ENCODE measurements around the gene ARPC5. TPM values are rescaled to one million over a fixed set of nuclear protein-coding genes. Genes with fewer than 3 reads are reported as not detected.

Gene ARPC5
- total and polyA plus RNA-seq, 10 of the 15 experiments (the other 5 are each of a cell fraction or from before 2014, with no cell fraction given): 238 to 784 (median 309) TPM

- H2AFZ ChIP-seq (ENCODE audit: control insufficient read depth, low read depth, low read length): no peak overlapping the region
- H3K79me2 ChIP-seq (ENCODE audit: control insufficient read depth, insufficient read depth, low read length): peaks cover 6% of the 10 kb centered on the region
- in situ Hi-C loops (cut with MboI) (loop anchor here (10.0 kb wide), 1 partner anchor 148 kb away; the partner anchor contains the start of gene SMG7), intact Hi-C loops (cut with micrococcal nuclease; ENCODE audit: unreplicated experiment) (loop anchor here (1.0 to 2.0 kb wide), 4 partner anchors 14 to 342 kb away; no protein-coding TSS in a partner anchor)
- TF ChIP-seq SMC3 (IDR thresholded peaks at IDR 0.05; ENCODE audit: borderline replicate concordance, low read length): peak; percentile 64
- no peak for TF ChIP-seq RBBP5 (conservative IDR thresholded peaks at IDR 0.05)
- TF ChIP-seq CBFB (IDR thresholded peaks at IDR 0.05; ENCODE audit: low read depth): peak; percentile 73
- no peak for TF ChIP-seq JUND (IDR thresholded peaks at IDR 0.05; ENCODE audit: low read depth, low read length)
- peak; percentile 87 for TF ChIP-seq RUNX3 (IDR thresholded peaks at IDR 0.05; ENCODE audit: low read length)
- TF ChIP-seq POLR2A (IDR thresholded peaks at IDR 0.05; ENCODE audit: low read depth, low read length): peak; percentile 25; the same call in 1 of the 2 replicates
- TF ChIP-seq YY1 (IDR thresholded peaks at IDR 0.05; ENCODE audit: low read depth, low read length): 0 out of 2 replicates have a peak, but pooled peaks have one; percentile 36
- no peak for TF ChIP-seq ATF7 (IDR thresholded peaks at IDR 0.05; ENCODE audit: low read depth)
- peak; percentile 26; the same call in 1 of the 2 replicates for TF ChIP-seq PML (IDR thresholded peaks at IDR 0.05; ENCODE audit: low read length)
- peak; percentile 47 for TF ChIP-seq RELA (IDR thresholded peaks at IDR 0.05; ENCODE audit: borderline replicate concordance, partially characterized antibody)
- peak; percentile 73 to 77 (median 77); a peak in 5 of 6 replicates for TF ChIP-seq CTCF (IDR thresholded peaks at IDR 0.05 in 2 of 3, conservative IDR thresholded peaks at IDR 0.05 in 1 of 3; ENCODE audit: control insufficient read depth in 2 of 3, extremely low read depth in 1 of 3, insufficient read depth in 1 of 3, low read depth in 3 of 3, low read length in 3 of 3)
- TF ChIP-seq NRF1 (conservative IDR thresholded peaks at IDR 0.05; ENCODE audit: low read depth, low read length): no peak
- no peak for TF ChIP-seq ZZZ3 (IDR thresholded peaks at IDR 0.05; ENCODE audit: control insufficient read depth, insufficient read length, low read depth)
- 0 out of 2 replicates have a peak, but pooled peaks have one; percentile 54 for TF ChIP-seq ZBED1 (IDR thresholded peaks at IDR 0.05; ENCODE audit: borderline replicate concordance)
- TF ChIP-seq RAD21 (IDR thresholded peaks at IDR 0.05; ENCODE audit: insufficient read depth, low read depth, low read length): peak; percentile 86
- TF ChIP-seq SMAD5 (IDR thresholded peaks at IDR 0.05; ENCODE audit: low read depth): peak; percentile 57; the same call in 1 of the 2 replicates
- no peak overlapping the region for H3K4me3 ChIP-seq
- FAIRE-seq: peak; percentile 90
- no TSS peak for BruUV-seq (replicated peaks)
- ChIA-PET SMC1A (ENCODE audit: uncharacterized antibody, unreplicated experiment) (interaction anchor here (0.5 to 2.0 kb wide), 22 partner anchors 9 to 293 kb away, joined by 3 to 10 read pairs (median 4); partner anchors contain the start of genes APOBEC4 and NCF2), RAD21 (ENCODE audit: unreplicated experiment) (interaction anchor here (0.6 to 3.7 kb wide), 10 partner anchors 14 to 484 kb away, joined by 3 to 15 read pairs (median 3); partner anchors contain the start of gene NCF2), POLR2A (interaction anchor here (0.6 kb wide), 2 partner anchors 12 to 311 kb away, joined by 3 to 5 read pairs; no protein-coding TSS in a partner anchor), CTCF (interaction anchor here (0.7 to 2.0 kb wide), 33 partner anchors 9 to 341 kb away, joined by 3 to 15 read pairs (median 4); partner anchors contain the start of gene NCF2)
- no peak for DNase-seq (ENCODE audit: low read depth, low spot score)
- no peaks in the 10 kb centered on the region for H3K9me3 ChIP-seq (replicated peaks; ENCODE audit: control insufficient read depth, insufficient read depth, low read length)
- H3K9ac ChIP-seq (ENCODE audit: control insufficient read depth, insufficient read depth, low read length): no peak overlapping the region
- no peaks in the 10 kb centered on the region for H4K20me1 ChIP-seq (ENCODE audit: control insufficient read depth, insufficient read depth)
- ATAC-seq: peak; percentile 94
- H3K4me2 ChIP-seq (ENCODE audit: control insufficient read depth, insufficient read depth): no peak overlapping the region
- no peaks in the 10 kb centered on the region for H3K27me3 ChIP-seq (replicated peaks in 1 of 2; ENCODE audit: control insufficient read depth in 2 of 2, insufficient read depth in 2 of 2, low read length in 1 of 2)
- WGBS (ENCODE audit: insufficient coverage, insufficient replicate concordance, low lambda C conversion rate, missing lambda C conversion rate): 47% methylated on average over 10 of the region's 10 CpGs
- peaks cover 0 to 20% of the 10 kb centered on the region in 2 experiments; a peak in 2 of 4 replicates for H3K36me3 ChIP-seq (ENCODE audit: control insufficient read depth in 2 of 2, insufficient read depth in 2 of 2, low read length in 1 of 2)
- no peaks in the 10 kb centered on the region; the same call in 1 of the 2 replicates for H3K4me1 ChIP-seq (ENCODE audit: control insufficient read depth, insufficient read depth, low read length)
- H3K27ac ChIP-seq (ENCODE audit: control insufficient read depth, insufficient read depth): no peak overlapping the region
Measured at GRCh38 chr1:183622884-183623785, 12.4 kb downstream of the ARPC5 start.

All from GM12878 (cell line).